Measurements from ENCODE around the gene TEX44.

TEX44 gene

DNA sequence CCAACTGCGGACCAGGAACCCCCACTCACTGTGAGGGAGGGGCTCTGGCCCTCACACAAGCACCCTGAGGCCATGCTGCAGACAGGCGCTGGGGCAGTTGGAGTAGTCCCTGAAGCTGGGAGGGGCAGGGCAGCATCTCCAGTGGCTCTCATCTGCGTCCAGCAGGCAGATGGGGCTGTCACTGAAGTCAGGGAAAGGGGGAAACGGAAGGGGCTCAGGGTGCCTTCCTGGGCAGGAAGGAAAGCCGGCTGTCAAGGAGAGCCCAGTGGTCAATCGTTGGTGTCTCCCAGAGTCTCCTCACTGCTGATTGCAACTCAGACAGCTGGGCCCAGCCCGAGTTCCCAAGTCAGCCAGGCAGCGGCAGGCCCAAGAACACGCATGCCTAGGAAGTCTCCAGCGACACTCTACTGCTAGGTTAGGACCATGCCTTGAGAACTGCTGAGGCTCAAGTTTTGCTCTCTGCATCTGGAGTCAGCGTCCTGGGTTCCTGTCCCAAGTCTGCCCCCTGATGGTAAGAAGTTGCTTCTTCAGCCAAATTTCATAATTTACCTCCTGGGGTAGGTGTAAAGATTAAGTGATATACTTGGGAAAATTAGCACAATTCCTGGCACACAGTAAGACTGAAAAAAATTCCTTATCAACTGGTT, 35.0 kb upstream of the TEX44 start:
- peak; percentile 60 for DNase-seq
- no peaks in the 10 kb centered on the region for H3K4me1 ChIP-seq
- H3K27me3 ChIP-seq, result no peaks in the 10 kb centered on the region
- H3K36me3 ChIP-seq, result no peaks in the 10 kb centered on the region
- H3K4me3 ChIP-seq (ENCODE audit: low read depth, low read length), result no peak overlapping the region
- H3K9me3 ChIP-seq, result no peaks in the 10 kb centered on the region
- peak; percentile 87 for TF ChIP-seq CTCF (IDR thresholded peaks at IDR 0.05; ENCODE audit: low read depth, low read length)

- Histone ChIP-seq H3K4me3 (ENCODE audit: low read depth, low read length) (no peak overlapping the region), H3K9me3 (no peaks in the 10 kb centered on the region), H3K36me3 (no peaks in the 10 kb centered on the region), H3K27me3 (no peaks in the 10 kb centered on the region), H3K4me1 (0 out of 2 replicates have a peak, but pooled peaks cover 4% of the 10 kb centered on the region)
- TF ChIP-seq CTCF (IDR thresholded peaks at IDR 0.05; ENCODE audit: low read depth, low read length), result peak; percentile 85
- peak; percentile 81 for DNase-seq
Measured at GRCh38 chr2:231563378-231563961, 29.2 kb upstream of the TEX44 start.

DNA sequence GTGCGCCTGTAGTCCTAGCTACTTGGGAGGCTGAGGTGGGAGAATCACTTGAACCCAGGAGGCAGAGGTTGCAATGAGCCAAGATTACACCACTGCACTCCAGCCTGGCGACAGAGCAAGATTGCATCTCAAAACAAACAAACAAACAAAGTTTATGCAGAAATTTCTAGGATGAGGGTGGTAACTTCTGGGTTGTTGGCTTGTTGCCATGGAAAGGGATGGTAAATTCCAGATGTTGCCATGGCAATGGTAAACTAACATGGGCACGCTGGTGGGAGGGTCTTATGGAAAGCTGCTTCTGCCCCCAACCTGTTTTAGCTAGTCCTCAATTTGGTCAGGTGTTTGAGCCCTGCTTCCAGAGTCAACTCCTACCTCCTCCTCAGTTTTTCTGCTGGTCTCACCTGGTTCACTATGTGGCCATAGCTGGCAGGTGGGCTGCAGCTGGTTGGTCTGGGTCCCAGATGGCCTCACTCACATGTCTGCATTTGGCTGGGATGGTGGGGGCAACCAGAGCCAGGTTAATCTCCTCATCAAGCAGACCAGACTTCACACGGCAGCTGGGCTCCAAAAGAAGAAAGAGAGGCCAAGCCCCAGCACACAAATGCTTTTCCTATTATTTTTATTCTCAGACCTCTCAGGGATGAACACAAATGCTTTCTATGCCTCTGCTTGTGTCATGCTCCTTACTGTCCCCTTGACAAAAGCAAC, 26.6 kb upstream of the TEX44 start:
- no peak for TF ChIP-seq CTCF (IDR thresholded peaks at IDR 0.05; ENCODE audit: low read depth, low read length)
- DNase-seq, result peak; percentile 71
- Histone ChIP-seq H3K4me1 (0 out of 2 replicates have a peak, but pooled peaks cover 4% of the 10 kb centered on the region), H3K36me3 (no peaks in the 10 kb centered on the region), H3K9me3 (no peaks in the 10 kb centered on the region), H3K4me3 (ENCODE audit: low read depth, low read length) (no peak overlapping the region), H3K27me3 (no peaks in the 10 kb centered on the region)

DNA sequence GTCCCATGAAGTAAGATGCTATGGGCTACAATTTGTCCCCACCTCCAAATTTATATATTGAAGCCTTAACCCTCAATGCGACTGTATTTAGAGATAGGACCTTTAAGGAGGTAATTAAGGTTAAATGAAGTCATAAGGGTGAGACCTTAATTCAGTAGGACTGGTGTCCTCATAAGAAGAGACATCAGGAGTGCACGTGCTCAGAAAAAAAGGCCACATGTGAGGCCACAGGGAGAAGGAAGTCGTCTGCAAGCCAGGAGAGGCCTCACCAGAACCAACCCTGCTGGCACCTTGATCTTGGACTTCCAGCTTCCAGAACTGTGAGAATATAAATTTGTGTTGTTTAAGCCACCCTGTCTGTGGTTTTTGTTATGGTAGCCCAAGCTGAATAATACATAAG, 25.5 kb upstream of the TEX44 start:
- H3K4me1 ChIP-seq, result 0 out of 2 replicates have a peak, but pooled peaks cover 4% of the 10 kb centered on the region
- DNase-seq, result no peak
- no peak overlapping the region for H3K4me3 ChIP-seq (ENCODE audit: low read depth, low read length)
- TF ChIP-seq CTCF (IDR thresholded peaks at IDR 0.05; ENCODE audit: low read depth, low read length), result no peak
- no peaks in the 10 kb centered on the region for H3K27me3 ChIP-seq
- no peaks in the 10 kb centered on the region for H3K9me3 ChIP-seq
- no peaks in the 10 kb centered on the region for H3K36me3 ChIP-seq

GRCh38 chr2:231568098-231568784, 24.4 kb upstream of the TEX44 start:
- Histone ChIP-seq H3K4me3 (ENCODE audit: low read depth, low read length) (no peak overlapping the region), H3K9me3 (no peaks in the 10 kb centered on the region), H3K27me3 (no peaks in the 10 kb centered on the region), H3K36me3 (no peaks in the 10 kb centered on the region), H3K4me1 (0 out of 2 replicates have a peak, but pooled peaks cover 3% of the 10 kb centered on the region)
- no peak for TF ChIP-seq CTCF (IDR thresholded peaks at IDR 0.05; ENCODE audit: low read depth, low read length)
- DNase-seq, result no peak
